Rectal smooth muscle tissue (tissue), 1 donor: ENCODE results near the gene TET1.
"Not testable (repeated sequence)": the region's sequence is repeated elsewhere in the genome, so short reads cannot be mapped to it uniquely, and the experiment has no call there.

Experiments used
- H3K27ac ChIP-seq: one replicate; pipeline ENCODE4 v1.7.0; 2013; ENCODE audit warnings: low read depth, low read length, inconsistent platforms
- H3K27me3 ChIP-seq: one replicate; pipeline ENCODE4 v1.7.0; 2013; ENCODE audit warnings: low read length; ENCODE audit not compliant: control insufficient read depth, insufficient read depth
- H3K36me3 ChIP-seq: one replicate; pipeline ENCODE4 v1.7.0; 2013; ENCODE audit warnings: low read length; ENCODE audit not compliant: control insufficient read depth, insufficient read depth
- H3K4me1 ChIP-seq: one replicate; pipeline ENCODE4 v1.7.0; 2013; ENCODE audit warnings: low read length; ENCODE audit not compliant: control insufficient read depth, insufficient read depth
- H3K4me3 ChIP-seq: one replicate; pipeline ENCODE4 v1.7.0; 2013; ENCODE audit warnings: low read length
- H3K9ac ChIP-seq: one replicate; pipeline ENCODE4 v1.7.0; 2013; ENCODE audit warnings: low read length

Gene TET1

DNA sequence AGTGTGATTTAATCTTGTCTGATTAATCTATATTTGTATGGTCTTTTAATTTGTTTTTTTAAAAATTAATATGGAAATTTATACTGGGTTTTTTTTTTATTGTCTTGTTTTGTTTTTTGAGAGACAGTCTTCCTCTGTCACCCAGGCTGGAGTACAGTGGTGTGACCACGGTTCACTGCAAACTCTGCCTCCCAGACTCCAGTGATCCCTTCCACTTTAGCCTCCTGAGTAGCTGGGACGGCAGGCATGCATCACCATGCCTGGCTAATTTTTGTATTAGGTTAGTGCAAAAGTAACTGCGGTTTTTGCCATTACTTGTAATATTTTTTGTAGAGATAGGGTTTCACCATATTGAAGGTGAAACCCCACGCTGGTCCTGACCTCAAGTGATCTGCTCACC is 73.1 kb downstream of the TET1 start:
- Histone ChIP-seq H3K27ac (no peak overlapping the region), H3K4me1 (no peaks in the 10 kb centered on the region), H3K27me3 (no peaks in the 10 kb centered on the region), H3K9ac (no peak overlapping the region), H3K4me3 (no peak overlapping the region), H3K36me3 (no peaks in the 10 kb centered on the region)

DNA sequence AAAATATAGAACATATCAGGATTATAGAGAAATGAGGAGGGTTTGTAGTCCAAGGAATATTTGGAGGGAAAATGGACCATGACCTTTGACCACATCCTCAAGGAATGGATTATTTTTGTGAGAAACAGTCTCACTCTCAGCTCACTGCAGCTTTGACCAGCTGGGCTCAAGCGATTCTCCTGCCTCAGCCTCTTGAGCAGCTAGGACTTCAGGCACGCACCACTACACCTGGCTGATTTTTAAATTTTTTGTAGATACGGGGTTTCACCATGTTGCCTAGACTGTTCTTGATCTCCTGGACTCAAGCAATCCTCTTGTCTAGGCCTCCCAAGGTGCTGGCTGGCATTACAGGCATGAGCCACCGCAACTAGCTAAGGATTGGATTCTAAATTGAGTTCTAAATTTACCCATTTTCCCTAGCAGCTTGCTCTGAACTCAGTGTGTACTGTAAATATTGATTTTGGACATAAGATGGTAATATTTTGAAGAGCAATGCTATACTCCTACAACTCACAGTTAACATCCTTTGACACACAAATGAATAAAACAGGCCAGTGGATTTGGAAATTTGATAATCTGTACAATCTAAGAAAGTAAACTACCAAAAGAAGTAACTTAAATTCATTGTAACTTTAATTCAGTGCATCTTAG is 73.8 kb downstream of the TET1 start:
- H3K4me1 ChIP-seq: no peaks in the 10 kb centered on the region
- no peak overlapping the region for H3K27ac ChIP-seq
- H3K36me3 ChIP-seq: no peaks in the 10 kb centered on the region
- no peak overlapping the region for H3K4me3 ChIP-seq
- no peak overlapping the region for H3K9ac ChIP-seq
- H3K27me3 ChIP-seq: no peaks in the 10 kb centered on the region

DNA sequence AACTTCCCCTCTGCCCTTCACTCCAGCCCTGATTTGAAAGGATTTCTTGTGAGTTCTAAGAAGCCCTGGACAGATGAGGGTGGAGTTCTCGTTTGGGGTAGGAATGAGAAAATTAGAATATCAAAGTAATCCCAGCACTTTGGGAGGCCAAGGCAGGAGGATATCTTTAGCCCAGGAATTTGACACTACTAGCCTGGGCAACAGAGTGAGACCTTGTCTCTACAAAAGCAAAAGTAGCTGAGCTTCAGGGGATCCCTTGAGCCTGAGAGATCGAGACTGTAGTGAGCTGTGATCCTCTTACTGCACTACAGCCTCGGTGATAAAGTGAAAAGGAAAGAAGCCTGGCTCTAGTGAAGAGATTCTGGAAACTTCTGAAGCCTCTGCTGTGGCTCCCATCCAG is 76.2 kb downstream of the TET1 start:
- no peak overlapping the region for H3K27ac ChIP-seq

DNA sequence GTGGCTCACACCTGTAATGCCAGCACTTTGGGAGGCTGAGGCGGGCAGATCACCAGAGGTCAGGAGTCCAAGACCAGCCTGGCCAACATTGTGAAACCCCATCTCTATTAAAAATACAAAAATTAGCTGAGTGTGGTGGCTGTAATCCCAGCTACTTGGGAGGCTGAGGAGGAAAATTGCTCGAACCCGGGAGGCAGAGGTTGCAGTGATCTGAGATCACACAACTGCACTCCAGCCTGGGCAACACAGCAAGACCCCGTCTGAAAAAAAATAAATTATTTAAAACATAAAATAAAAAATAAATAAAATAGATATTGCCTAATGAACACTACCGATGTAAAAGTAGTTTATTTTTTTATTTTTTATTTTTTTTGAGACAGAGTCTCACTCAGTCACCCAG is 83.4 kb downstream of the TET1 start:
- not testable (repeated sequence) for H3K36me3 ChIP-seq, H3K27ac ChIP-seq, H3K4me1 ChIP-seq, H3K9ac ChIP-seq, H3K4me3 ChIP-seq, H3K27me3 ChIP-seq

More for the DNA sequence above, 76.2 kb downstream of the TET1 start:
- H3K4me3 ChIP-seq: no peak overlapping the region
- H3K27me3 ChIP-seq: no peaks in the 10 kb centered on the region
- no peaks in the 10 kb centered on the region for H3K36me3 ChIP-seq
- no peak overlapping the region for H3K9ac ChIP-seq
- H3K4me1 ChIP-seq: no peaks in the 10 kb centered on the region

DNA sequence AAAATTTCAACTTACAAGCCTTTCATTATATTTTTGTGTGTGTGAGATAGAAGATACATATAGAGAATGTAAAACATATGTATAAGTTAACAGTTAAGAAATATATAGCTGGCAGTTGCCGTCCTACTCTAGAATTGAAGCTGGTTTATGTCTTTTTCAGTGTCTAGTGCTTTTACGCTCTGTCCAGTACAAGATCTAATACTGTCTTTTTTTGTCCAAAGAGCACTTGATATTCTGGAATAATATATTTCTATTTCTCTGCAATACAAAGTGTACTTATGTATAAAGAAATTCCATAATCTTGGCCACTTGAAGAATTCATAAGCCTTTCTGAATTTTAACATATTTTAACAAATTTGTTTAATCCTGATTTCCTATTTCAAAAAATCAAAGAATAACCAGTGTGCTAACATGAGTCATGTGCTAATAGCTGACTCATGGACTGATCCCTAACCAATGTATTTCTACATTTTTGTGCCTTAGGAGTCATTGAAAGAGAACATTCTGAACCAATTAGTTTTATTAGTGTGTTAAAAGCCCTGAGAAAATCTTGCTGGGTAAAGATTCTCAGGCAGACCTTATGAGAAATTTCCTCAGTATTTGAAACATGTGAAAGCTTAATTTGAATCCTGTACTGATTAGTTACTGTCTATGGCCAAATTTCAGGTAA is 87.7 kb downstream of the TET1 start:
- Histone ChIP-seq H3K27ac (no peak overlapping the region), H3K36me3 (no peaks in the 10 kb centered on the region)

DNA sequence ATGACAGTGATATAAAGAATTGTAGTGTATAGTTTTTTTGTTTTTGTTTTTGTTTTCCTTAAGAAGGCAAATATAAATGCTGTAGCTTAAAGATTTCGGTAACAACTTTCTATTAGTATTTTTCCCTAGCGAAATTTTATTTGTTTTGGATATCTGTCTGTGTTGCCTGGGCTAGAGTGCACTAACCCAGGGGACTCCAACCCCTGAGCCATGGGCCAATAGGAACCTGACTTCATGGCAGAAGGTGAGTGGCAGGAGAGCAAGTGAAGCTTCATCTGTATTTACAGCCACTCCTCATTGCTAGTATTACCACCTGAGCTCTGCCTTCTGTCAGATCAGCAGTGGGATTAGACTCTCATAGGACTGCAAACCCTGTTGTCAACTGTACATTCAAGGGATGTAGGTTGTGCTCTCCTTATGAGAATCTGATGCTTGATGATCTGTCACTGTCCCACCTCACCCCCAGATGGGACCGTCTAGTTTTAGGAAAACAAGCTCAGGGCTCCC is 95.5 kb downstream of the TET1 start:
- H3K4me3 ChIP-seq: no peak overlapping the region
- H3K27me3 ChIP-seq: no peaks in the 10 kb centered on the region
- no peaks in the 10 kb centered on the region for H3K4me1 ChIP-seq
- H3K9ac ChIP-seq: no peak overlapping the region
- no peak overlapping the region for H3K27ac ChIP-seq
- H3K36me3 ChIP-seq: no peaks in the 10 kb centered on the region

More for the DNA sequence above, 87.7 kb downstream of the TET1 start:
- Histone ChIP-seq H3K4me3 (no peak overlapping the region), H3K4me1 (no peaks in the 10 kb centered on the region), H3K9ac (no peak overlapping the region), H3K27me3 (no peaks in the 10 kb centered on the region)

DNA sequence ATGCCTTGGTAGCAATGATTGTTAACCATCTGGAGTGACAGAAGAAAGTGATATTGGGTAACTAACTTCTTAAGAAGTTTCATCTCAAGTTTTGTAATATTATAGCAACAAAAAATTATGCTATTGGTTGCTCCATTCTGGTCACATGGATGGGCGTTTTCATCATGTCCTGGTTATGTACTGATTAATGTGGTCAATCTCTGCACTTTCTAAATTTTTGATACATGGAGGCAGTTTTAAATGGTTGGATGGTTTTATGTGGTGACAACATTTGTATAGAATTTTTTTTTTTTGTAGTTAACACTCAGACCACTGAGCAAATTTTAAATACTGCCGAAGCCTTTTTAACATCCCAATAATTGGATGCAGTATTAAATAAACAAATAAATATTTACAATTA is 105.7 kb downstream of the TET1 start:
- Histone ChIP-seq H3K27me3 (no peaks in the 10 kb centered on the region), H3K4me1 (no peaks in the 10 kb centered on the region), H3K27ac (no peak overlapping the region), H3K4me3 (no peak overlapping the region), H3K9ac (no peak overlapping the region), H3K36me3 (no peaks in the 10 kb centered on the region)

DNA sequence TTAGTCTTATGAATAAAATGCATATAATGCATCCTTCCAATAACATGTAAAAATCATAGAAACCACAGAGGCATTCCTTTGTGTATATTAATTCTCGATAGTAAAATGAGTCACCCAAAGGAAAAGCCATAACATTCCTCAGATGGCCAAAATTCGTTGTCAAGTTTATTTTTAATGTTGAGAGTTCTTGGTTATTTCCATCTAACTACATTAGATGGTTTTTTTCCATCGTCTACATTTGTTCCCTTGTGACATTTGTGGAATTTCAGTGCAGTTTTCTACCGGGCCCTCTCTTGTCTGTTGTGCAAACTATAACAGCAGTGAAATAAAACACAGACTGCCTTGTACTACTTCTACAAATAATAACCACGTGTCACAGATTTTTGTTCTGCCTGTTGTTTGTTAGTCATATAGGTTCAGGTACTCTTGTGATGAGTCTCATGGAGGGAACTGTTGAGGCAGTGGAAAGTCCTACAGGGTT is 106.2 kb downstream of the TET1 start:
- Histone ChIP-seq H3K27me3 (no peaks in the 10 kb centered on the region), H3K4me1 (no peaks in the 10 kb centered on the region), H3K36me3 (no peaks in the 10 kb centered on the region), H3K4me3 (no peak overlapping the region), H3K27ac (no peak overlapping the region), H3K9ac (no peak overlapping the region)

DNA sequence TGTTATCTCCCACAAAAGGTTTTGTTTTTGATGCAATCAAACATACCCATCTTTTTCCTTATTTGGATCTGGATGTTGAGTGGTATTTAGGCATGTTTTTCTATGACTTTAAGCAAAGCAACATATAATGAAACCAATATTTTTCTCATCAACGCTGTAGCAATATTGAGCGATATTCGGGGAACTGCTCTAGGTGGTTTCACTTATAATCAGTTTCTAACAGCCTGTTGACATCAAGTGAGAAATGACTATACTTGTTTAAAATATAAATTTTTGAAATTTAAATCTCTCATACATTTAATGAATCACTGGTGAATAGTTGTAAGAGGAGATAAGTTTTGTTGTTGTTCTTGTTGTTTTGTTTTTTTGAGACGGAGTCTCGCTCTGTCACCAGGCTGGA is 108.1 kb downstream of the TET1 start:
- no peaks in the 10 kb centered on the region for H3K27me3 ChIP-seq
- H3K9ac ChIP-seq: no peak overlapping the region
- no peak overlapping the region for H3K4me3 ChIP-seq
- no peak overlapping the region for H3K27ac ChIP-seq
- H3K4me1 ChIP-seq: no peaks in the 10 kb centered on the region
- no peaks in the 10 kb centered on the region for H3K36me3 ChIP-seq

DNA sequence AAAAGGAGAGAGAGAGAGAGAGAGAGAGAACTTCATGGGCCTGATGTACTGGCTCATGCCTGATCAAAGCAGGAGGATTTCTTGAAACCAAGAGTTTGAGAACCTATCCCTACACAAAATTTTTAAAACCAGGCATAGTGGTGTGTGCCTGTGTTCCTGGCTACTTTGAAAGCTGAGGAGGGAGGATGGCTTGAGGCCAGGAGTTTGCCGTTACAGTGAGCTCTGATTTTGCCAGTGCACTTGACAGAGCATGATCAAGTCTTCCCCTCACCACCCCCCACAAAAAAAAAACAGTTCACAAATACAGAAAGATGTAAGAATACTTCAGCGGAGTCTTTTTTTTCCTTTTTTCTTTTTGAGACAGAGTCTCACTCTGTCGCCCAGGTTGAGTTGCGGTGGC is 108.8 kb downstream of the TET1 start:
- Histone ChIP-seq H3K27me3 (no peaks in the 10 kb centered on the region), H3K9ac (no peak overlapping the region), H3K4me3 (no peak overlapping the region), H3K4me1 (no peaks in the 10 kb centered on the region), H3K27ac (no peak overlapping the region), H3K36me3 (no peaks in the 10 kb centered on the region)

DNA sequence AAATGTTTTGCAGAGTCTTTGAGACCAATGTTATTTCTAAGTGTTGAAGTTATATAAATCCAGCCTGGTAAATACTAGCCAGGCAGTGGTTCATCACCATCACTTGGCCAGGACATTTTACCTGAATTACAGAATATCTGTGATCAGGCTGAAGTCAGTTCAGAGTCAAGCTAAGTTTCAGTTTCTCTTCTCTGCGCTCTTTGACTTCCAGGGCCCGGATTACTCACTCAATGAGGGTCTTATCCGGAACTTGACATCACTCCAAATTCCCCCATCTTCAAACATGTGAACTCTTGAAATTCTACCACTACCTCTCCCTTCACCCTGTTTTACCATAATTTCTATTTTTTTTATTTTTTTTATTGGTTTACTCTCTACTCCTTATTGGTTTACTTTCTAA is 124.3 kb downstream of the TET1 start:
- Histone ChIP-seq H3K36me3 (no peaks in the 10 kb centered on the region), H3K27ac (no peak overlapping the region), H3K9ac (no peak overlapping the region), H3K4me3 (no peak overlapping the region), H3K27me3 (no peaks in the 10 kb centered on the region), H3K4me1 (no peaks in the 10 kb centered on the region)

DNA sequence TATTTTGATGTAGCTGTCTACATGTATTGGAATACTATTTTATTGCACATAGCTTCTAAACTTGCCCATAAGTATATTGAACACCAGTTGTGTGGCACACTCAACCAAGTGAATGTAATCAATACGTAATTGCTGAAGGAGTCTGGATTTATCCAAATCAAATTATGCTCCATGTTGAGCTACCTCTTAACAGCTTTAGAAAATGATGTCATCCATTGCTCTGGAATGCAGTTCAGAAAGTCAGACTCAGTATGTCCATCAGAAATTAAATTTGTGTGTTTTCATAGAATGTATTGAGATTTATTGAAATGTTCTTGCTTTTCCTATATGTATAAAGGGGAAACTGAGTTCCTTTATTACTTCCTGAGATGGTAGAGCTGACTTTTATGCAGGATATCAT is 135.9 kb downstream of the TET1 start:
- no peaks in the 10 kb centered on the region for H3K4me1 ChIP-seq
- no peak overlapping the region for H3K27ac ChIP-seq
- H3K9ac ChIP-seq: no peak overlapping the region
- no peak overlapping the region for H3K4me3 ChIP-seq
- H3K36me3 ChIP-seq: peaks cover 3% of the 10 kb centered on the region
- H3K27me3 ChIP-seq: no peaks in the 10 kb centered on the region

DNA sequence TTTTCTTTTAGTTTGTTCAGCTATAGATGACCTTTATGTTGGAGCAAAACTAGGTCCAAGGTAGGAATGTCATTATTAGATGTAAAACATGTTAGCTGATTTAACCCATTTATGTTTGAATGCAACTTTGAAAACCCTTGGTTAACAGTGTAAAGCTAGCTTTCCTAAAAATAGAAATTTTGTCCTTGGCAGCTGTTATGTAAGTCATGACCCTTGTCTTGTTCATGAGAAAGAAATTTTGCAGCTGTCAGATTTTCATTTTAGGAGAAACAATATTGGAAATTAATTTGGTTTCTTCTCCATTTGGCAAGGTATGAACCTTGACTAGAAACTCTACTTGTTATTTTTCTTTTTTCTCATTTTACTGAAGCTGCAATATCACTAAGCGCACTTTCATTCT is 137.0 kb downstream of the TET1 start:
- no peaks in the 10 kb centered on the region for H3K27me3 ChIP-seq
- no peaks in the 10 kb centered on the region for H3K36me3 ChIP-seq
- no peak overlapping the region for H3K4me3 ChIP-seq
- H3K9ac ChIP-seq: no peak overlapping the region
- H3K4me1 ChIP-seq: no peaks in the 10 kb centered on the region
- no peak overlapping the region for H3K27ac ChIP-seq
